Measurements from ENCODE around the gene VPS72.

The VPS72 gene

DNA sequence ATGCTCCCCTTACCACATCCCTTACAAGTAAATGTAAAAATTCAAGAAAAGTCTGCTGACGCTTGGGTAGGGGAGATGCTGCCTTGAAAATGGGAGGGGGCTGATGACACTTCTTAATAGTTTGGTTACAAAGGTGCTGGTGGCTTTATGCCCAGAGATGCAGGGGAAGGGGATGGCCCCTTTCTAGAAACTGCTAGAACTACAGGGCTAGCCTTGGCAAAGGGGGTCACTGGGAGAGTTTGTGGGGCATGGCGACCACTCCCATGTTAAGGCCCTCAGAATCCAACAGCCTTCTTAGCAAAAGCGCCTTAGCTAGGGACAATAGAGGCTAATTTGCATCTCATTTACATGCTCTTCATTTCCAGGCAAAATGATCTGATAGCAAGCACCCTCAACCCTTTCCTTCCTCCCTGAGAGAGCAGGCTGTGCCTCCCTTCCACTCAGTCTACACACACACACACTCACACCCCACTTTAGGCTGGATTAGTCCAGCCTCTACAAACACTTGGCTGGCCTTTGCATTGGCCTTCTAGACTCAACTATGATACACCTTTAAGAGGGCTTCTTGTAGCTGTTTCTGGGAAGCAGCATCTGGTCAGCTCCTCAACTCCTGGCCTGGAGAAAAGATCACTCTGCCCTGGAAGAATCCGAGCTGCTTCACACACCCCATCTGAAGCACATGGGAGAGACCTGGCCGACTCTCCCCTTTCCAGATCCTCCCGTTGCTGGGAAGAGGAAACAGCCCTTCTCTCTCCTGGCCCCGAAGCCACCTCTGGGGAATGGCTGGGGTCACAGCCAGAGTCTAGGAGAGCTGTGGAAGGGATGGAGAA, 45.3 kb downstream of the VPS72 start:
- no peak for DNase-seq

GRCh38 chr1:151143986-151144385, 46.0 kb downstream of the VPS72 start:
- no peak for DNase-seq

GRCh38 chr1:151143057-151143435, 47.0 kb downstream of the VPS72 start:
- no peak for DNase-seq

- DNase-seq, result no peak
Observed at GRCh38 chr1:151142411-151143056, 47.5 kb downstream of the VPS72 start.

DNA sequence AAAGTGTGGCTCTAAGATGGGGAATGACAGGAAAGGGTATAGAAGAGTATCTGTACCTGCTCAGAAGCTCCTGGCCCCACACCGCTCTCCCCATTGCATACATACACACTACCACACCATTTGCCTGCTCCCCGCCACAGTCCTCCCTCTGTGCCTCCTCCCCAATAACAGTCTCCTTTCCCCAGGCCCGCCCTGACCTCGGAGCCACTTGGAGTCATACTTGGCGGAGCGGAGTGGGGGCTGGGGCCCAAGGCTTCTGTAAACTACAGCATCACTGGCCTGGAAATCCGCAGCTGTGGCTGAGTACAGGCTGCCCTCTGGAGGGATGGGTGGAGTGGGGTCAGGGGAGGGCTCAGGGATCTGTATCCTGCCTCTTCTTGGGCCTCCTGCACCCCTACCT, 52.2 kb downstream of the VPS72 start:
- DNase-seq, result no peak

DNA sequence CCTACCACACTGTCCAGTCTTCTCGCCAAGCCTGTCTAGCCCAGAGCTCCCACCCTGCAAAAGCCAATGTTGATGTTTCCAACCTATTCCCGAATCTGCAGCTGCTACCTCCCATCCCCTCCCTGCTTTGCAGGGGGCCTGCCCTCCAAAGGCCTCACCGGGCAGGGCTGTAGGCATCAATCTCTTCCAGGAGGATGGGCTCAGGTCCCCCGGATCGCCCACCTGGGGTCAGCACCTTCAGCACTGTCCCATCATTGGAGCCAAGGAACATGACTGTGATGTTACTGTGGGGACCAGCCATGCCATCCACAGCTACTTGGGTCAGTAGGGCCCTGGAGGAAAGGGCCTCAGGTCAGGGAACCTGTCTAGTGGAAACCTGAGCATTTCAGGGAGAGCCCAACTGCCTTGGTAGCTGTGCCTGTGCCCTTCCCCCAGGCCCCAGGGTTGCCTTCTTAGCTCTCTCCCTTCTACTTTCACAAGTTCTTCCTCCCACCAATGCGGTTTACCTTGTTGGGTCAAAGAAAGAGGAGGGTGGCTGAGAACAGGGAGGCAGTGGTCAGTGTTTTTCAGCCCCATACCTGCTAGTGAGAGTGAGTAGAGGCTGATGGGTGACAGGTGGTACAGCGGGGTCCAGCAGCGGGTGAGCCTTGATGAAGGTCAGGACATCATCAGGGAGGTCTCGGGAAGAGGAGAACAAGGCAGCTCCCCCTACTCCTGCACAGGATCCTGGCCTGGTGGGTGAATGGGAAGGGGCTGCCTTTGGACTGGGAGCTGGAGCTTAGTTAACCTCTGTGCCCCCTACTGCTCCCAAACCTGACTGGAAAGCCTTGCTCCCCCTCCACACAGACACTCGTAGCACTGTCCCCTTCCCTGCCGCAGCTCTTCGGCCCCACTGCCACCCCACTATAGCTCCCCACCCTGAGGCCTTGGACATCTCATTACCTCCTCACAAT, 54.3 kb downstream of the VPS72 start:
- DNase-seq, result no peak

GRCh38 chr1:151134991-151135390, 55.0 kb downstream of the VPS72 start:
- no peak for DNase-seq

DNA sequence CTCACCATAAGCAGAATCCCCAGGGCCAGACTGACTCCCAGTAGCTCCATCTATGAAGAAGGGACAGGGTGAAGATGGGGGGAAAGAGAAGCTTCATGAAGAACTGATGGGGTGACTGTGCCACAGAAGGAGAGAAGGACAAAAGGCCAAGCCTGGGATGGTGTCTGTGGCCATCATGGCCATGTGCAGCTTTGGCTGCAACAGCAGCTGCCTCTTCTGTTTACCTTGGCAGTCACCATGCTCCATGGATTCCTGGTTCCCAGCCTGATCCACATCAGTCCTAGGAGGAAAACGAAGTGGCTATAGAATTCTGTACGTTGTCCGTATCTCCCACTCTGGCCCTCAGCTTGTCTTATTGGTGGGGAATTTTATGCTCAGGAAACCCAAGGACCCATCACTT, 55.6 kb downstream of the VPS72 start:
- DNase-seq, result no peak

- DNase-seq, result no peak
Observed at GRCh38 chr1:151133018-151133806, 56.8 kb downstream of the VPS72 start.

DNA sequence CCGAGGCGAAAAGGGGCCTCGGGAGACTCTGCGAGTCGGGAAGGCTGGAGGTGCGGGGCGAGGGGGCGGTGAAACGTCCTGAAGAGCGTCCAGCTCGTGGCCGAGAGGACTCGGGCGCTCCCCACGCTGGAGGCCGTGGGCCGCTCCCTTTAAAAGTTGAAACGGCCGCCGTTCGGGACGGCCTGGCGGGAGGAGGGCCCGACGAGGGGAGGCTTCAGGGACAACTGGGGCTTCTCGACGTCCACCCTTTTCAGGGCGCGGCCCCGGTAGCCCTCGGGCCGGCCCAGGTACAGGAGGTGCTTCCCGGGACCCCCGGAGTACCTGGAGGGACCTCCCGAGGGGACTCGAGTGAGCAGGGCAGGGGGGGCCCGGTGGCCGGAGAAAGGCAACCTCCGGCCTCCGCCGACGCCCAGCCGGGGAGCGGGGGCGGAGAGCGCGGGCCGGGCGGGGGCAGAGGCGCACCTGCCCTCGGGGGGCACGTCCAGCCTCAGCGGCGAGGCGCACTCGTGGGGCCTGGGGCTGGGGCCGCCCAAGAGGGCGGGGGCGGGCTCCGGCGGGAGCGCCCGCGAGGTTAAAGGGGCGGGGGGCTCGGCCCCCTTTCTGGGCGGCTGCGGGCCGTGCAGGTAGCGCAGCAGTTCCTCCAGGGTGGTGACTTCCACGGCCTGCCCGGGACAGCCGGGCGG, 57.5 kb downstream of the VPS72 start:
- no peak for DNase-seq

GRCh38 chr1:151131701-151132334, 58.2 kb downstream of the VPS72 start:
- no peak for DNase-seq

DNA sequence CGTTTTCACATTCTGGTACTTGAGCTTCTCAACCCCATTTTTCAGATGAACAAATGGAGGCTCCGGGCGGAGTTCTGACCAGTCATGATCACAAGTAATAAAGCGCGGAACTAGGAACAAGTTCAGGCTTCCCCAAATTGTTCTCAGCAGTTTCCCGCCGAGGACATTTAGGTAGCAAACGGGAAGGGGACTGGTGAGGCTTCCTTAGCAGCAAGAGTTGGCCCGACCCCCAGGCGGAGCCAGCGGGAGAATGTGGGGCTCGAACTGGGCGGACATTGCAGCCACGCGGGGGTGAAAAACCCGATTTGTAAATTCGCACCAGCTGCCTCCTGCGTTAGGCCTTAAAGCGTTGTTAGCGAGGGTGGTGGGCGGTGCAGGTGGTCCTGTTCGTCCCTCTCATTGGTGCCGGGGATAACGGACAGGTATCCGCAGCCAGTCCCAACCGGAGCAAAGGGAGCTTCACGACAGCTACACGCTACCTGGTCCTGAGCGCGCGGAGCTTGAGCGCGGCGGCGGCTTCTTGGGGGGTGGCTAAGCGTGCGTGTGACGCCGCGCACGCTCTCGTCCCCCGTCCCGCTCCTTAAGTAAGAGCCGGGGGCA, 58.9 kb downstream of the VPS72 start:
- DNase-seq, result peak; percentile 90

DNA sequence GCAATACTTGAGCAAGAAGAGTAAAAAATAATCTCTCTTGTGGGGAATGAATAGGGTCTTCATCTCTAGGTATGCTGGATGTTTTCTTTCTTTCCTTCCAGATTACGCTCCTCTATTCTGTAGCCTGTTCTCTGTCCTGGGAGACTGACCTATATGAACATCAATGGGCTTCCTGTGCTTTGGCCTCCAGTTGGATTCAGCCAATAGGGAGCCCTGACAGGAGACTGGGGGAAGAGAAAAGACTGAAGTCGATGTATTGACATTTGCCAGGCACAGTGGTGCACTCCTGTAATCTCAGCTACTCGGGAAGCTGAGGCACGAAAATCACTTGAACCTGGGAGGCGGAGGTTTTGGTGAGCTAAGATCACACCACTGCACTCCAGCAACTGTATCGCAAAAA, 61.2 kb downstream of the VPS72 start:
- DNase-seq, result no peak
